Activated CD8-positive, alpha-beta memory T cell treated with anti-CD3 and anti-CD28 coated beads for 4 hours (primary cell): Measurements from ENCODE around the gene PLCD1.

Experiments used
- DNase-seq, 2 donors: peaks; one replicate each; pipeline ENCODE4 v3.0.0-alpha.2; 2020; ENCODE audit warnings: low read depth in 2 of 2

Gene PLCD1

DNA sequence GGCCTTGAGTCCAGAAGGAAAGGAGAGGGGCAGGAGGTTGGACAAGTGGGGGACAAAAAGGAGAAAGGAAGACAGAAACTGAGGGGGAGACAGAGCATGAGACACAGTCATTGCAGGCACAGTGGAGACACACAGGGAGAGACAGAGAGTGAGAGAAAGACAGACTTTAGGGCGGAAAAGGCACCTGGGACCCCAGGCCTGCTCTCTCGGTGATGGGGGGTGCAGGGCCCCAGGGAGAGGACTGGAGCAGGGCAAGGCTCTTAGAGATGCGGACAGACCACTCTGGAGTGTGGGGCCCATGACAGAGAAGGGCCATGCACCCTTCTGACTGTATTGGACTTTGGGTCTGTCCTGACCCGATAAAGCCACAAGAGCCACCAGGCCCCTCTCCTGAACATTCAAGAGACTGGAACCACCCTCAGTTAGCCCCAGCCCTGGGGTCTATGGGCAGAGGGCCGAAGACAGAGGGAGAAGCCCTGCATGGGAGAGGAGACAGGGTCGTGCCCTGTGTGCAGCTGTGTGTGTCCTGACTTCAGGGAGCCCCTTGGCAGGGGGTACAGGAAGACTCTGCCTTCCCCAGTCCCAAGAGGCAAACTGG is 12.5 kb downstream of the PLCD1 start:
- no peak for DNase-seq

- no peak for DNase-seq
These were observed 13.0 kb downstream of the PLCD1 start for GRCh38 chr3:38016410-38016809.

DNA sequence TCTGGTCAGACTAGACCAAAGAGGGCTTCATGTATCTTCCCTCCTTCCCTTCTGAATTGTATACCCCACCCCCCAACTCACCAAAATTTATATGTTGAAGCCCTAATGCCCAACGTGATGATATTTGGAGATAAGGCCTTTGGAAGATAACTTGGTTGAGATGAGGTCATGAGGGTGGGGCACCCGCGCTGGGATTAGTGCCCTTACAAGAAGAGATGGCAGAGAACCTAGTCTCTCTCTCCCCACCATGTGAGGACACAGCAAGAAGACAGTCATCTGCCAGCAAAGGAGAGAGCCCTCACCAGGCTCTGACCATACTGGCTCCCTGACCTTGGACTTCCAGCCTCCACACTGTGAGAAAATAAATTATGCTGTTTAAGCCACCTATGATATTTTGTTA is 13.5 kb downstream of the PLCD1 start:
- no peak for DNase-seq

- no peak for DNase-seq
These were observed 14.0 kb downstream of the PLCD1 start for GRCh38 chr3:38015485-38015884.

DNA sequence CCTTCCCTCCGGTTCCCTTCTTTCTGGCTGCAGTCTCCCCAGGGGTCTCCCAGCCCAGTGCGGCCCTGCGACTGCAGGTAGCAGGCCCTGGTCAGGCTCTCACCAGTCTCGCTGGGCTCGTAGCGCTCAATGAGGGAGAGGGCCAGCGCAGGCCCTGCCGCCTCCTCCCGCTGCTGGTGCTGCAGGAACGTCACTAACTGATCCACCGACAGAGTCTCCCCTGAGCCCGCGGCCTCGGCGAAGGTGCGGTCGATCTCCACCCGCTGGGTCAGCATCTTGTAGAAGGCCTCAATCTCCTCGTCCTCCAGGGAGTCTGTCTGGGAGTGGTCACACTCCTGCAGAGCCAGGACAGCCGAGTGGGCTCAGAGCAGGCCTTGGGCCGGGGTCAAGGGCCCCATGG is 18.3 kb downstream of the PLCD1 start:
- DNase-seq, result no peak

DNA sequence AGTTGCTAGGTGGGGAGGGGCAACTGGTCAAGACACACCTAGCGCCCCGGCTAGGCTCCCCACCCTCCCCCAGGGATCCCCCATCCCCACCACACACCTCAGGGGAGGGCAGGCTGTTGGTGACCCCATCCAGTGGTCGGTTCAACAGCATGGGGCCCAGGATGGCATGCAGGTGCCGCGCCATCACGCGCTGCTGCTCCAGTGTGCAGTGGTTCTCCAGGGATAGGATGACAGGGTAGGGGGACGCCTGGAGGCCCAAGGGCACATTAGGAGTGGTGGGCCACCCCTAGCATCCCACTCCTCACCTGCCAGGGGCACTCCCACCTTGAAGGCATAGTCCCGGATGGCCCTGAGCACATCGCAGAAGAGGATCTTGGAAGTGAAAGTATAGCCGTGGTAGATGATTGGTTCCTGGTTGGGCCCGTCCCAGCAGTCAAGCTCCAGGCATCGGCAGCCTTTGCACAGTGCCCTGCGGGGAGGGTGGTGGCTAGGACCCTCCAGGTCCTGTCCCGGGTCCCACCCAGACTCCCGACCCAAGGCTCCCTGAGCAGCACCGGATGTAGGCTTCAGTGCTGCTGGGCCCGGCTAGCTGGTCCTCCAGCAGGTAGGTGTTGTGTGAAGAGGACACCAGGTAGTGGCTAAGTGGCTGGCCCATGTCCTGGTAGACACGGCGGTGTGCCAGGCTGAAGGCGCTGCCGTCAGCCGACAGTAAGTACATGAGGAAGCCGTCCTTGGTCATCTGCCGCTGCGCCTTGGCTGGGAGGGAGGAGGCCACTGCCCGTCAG is 19.4 kb downstream of the PLCD1 start:
- no peak for DNase-seq

DNA sequence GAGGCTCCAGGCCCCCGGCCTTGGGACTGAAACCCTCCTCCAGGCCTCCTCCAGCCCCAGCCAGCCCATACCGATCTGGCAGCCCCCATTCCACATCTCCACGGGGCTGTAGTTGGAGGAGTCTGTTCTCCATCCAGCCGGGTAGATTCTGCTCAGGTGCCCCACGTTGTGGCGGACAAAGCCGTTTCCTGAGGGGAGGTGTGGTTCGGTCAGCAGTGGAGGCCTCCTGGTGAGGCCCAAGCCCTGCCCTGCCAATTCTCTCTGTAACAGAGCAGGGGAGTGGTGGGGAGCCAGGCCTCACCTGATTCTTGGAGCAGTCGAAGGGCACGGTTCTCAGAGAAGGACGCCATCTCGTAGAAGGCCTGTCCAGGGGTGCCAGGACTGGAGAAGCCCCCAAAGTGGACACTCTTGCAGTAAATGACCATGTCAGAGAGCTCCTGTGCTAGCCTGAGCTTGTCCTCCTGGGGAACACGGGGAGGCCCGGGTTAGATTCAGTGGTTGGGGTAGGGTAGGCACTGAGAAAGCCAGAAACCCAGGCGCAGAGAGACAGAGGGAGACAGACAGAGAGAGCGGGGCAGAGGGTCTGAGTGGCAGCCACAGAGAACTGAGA is 20.4 kb downstream of the PLCD1 start:
- no peak for DNase-seq

DNA sequence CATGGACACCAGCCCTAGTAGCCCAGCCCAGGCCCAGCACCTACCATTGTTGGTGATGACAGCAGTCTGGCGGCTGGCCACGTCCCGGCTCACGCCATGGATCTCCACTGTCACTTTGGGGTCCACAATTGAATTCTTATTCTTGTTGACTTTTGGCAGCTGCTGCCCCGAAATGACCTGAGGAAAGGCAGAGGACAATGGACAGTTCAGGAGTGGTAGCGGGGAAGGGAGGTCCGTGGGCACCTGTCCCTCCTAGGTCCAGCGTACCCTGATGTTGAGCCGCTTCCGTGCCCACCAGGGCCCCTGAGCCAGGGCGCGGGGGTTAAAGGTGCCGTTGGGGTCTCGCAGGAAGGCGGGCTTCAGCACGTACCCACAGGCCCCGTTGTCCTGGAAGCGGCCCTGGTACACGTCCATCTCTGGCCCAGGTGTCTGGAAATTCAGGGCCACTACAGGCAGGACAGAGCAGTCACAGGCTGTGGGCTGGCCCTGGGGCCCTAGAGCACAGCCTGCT is 21.2 kb downstream of the PLCD1 start:
- no peak for DNase-seq

DNA sequence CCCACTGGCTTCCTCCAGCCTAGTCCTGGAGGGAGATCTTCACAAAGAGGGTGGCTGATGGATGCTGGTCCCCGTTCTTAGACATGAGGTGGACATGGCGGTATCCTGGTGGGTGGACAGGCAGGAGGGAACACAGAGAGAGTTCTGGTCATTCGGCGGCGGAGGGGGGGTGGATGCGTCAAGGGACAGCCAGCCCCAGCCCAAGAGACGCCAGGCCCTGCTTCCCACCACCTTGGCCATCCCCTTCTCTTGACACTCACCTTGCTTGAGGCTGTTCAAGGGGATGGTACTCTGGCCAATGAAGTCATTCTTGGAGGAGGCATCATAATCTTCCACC is 21.7 kb downstream of the PLCD1 start:
- no peak for DNase-seq

- no peak for DNase-seq
These were observed 22.9 kb downstream of the PLCD1 start for GRCh38 chr3:38006445-38006995.

DNA sequence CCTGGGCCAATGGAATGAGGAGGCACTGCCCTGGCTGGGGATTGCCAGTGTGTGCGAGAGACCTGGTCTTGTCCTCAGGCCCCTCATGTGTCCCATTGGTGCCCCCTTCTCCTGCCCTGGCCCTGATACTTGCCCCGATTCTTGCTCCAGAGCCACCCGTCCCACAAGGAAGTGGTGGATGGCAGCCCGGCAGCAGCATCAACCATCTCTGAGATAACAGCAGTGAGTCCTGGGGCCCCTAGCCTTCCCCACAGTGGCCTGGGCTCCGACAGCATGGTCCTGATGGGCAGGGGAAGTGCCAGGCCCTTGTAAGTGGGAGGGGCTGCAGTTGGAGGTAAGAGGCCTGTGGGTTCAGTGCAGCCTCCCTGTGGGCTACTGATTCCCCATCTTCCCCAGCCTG is 23.4 kb downstream of the PLCD1 start:
- DNase-seq, result no peak

DNA sequence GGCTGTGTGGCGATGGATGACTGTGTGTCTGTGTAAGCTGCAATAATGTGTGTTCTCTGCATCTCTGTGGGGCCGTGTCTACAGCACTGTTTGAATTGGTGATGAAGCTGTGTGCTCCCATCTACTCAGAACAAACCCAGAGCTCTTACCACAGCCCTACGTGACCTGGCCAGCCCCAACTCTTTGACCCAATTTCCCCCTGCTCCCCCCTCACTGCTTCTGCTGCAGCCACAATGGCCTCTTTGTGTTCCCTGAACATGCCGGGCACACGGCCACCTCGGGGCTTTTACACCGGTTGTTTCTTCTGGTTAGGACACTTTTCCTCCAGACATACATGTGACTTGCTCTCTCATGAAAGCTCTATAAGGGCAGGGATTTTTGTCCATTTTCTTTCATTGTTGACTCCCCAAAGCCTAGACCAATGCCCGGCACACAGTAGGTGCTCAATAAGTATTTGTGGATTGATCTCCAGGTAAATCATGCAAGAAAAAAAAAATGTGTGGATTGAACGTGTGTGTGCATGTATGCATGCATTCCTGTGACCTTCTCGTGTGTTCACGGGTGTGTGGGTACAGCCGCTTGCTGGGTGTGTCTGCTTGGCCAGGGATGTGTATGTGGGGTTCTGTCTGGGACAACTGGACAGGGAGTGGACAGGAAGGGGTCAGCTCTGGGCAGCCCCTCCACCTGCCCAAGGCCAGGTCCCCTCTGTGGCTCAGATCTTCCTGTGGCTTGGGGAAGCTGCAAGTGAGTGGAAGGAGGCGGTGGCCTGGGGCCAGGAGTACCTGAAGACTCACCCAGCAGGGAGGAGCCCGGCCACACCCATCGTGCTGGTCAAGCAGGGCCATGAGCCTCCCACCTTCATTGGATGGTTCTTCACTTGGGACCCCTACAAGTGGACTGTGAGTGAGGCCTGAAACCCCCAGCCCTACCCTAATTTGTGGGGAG is 24.1 kb downstream of the PLCD1 start:
- DNase-seq, result no peak

- peak in 1 of 2 donors; percentile 27 for DNase-seq
These were observed 24.9 kb downstream of the PLCD1 start for GRCh38 chr3:38004415-38005075.

DNA sequence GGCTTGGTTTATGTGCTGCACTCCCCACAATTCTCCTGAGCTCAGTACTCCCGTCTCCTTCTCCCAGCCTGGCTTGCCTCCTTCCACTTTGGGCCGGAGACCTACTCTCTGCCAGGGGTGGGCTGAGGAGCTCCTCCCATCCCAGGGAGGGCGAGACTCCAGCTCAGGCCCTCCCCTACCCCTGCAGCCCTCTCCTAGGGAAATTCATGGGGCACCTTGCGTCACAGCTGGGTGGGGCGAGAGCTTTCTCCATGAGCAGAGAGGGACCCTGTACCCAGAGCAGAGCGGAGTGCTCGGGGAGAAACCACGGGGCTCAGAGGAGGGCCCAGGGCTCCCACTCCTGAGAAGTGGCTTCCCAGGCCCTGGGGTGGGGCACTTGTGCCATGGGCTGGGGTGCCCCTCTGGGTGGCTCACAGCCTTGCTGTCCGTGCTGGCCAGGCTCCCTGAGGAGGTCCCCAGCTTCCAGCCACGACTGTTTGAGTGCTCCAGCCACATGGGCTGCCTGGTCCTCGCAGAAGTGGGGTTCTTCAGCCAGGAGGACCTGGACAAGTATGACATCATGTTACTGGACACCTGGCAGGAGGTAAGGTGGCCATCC is 25.5 kb downstream of the PLCD1 start:
- no peak for DNase-seq

DNA sequence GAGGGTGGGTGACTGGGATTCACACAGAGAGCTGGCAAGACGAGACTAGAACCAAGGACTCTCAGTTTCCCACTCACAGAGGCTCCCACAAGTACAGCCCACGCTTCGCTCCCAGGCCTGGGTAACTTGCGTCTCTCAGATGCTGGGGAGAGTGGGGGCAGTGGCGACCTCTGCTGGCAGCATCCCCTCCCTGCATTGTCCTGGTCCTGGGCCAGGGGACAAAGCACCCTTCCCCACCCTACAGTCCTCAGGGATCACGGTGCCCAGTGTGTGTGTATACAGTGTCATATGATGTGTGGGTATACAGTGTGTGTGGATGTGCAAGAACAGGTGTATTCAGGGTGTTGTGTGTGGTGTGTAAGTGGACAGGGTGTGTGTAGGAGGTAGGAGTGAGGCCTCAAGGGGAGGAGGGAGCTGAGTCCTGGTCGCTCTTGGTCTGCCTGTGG is 26.0 kb downstream of the PLCD1 start:
- DNase-seq, result no peak

- DNase-seq, result no peak
These were observed 26.5 kb downstream of the PLCD1 start for GRCh38 chr3:38002940-38003339.

- DNase-seq, result no peak
These were observed 27.1 kb downstream of the PLCD1 start for GRCh38 chr3:38002291-38002876.

DNA sequence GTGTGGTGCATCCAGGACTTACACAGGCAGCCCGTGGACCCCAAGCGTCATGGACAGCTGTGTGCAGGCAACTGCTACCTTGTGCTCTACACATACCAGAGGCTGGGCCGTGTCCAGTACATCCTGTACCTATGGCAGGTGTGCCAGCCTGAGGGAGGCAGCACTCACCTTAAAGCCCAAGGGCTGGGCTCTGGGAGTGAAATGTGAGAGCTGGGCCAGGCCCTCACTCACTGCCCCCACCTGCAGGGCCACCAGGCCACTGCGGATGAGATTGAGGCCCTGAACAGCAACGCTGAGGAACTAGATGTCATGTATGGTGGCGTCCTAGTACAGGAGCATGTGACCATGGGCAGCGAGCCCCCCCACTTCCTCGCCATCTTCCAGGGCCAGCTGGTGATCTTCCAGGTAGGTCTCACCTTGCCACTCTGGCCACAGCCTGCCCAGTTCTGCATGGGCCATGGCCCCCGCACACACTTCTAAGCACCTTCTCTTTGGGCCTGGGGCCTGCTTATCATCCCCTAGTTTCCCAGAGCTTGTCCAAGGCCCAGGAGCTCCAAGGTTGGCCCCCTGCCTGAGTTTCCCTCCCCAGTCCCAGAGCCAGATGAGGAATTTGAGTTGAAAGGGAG is 27.9 kb downstream of the PLCD1 start:
- no peak for DNase-seq

- no peak for DNase-seq
These were observed 28.4 kb downstream of the PLCD1 start for GRCh38 chr3:38000965-38001455.
